ACHN (cell line): ENCODE data around the gene TMEM165.

ENCODE experiments used
- DNase-seq: peaks from one replicate; pipeline ENCODE4 v3.0.0-alpha.2; 2015
- in situ Hi-C: cut with HindIII; loops from 2 replicates; pipeline ENCODE4 v1.10.0; 2017; ENCODE audit warnings: low sequenced_read_pairs, low pct_ligation_motif_present, low pct_unique_long_range_greater_than_20kb

Gene TMEM165

GRCh38 chr4:55439023-55439422 lies 43.3 kb downstream of the TMEM165 start:
- in situ Hi-C loops, result no loop called here

GRCh38 chr4:55440786-55441185 lies 45.0 kb downstream of the TMEM165 start:
- in situ Hi-C loops, result no loop called here
- no peak for DNase-seq

More at GRCh38 chr4:55439023-55439422, 43.3 kb downstream of the TMEM165 start:
- DNase-seq, result no peak

GRCh38 chr4:55442541-55442940 lies 46.8 kb downstream of the TMEM165 start:
- in situ Hi-C loops, result no loop called here
- no peak for DNase-seq

GRCh38 chr4:55444827-55445226 lies 49.1 kb downstream of the TMEM165 start:
- peak; percentile 68 for DNase-seq
- in situ Hi-C loops, result no loop called here

- DNase-seq, result peak; percentile 84
These were observed 50.3 kb downstream of the TMEM165 start for GRCh38 chr4:55445921-55446577.

GRCh38 chr4:55446578-55446922 lies 50.8 kb downstream of the TMEM165 start:
- in situ Hi-C loops, result no loop called here
- no peak for DNase-seq

More at GRCh38 chr4:55445921-55446577, 50.3 kb downstream of the TMEM165 start:
- in situ Hi-C loops, result no loop called here

- in situ Hi-C loops, result no loop called here
- no peak for DNase-seq
These were observed 51.5 kb downstream of the TMEM165 start for GRCh38 chr4:55447108-55447708.

GRCh38 chr4:55447831-55448230 lies 52.1 kb downstream of the TMEM165 start:
- in situ Hi-C loops, result no loop called here
- peak; percentile 60 for DNase-seq

- peak; percentile 42 for DNase-seq
- in situ Hi-C loops, result no loop called here
These were observed 54.8 kb downstream of the TMEM165 start for GRCh38 chr4:55450566-55450965.

- in situ Hi-C loops, result no loop called here
These were observed 62.4 kb downstream of the TMEM165 start for GRCh38 chr4:55458164-55458563.

GRCh38 chr4:55458611-55459010 lies 62.9 kb downstream of the TMEM165 start:
- no peak for DNase-seq
- in situ Hi-C loops, result no loop called here

More at GRCh38 chr4:55458164-55458563, 62.4 kb downstream of the TMEM165 start:
- DNase-seq, result peak; percentile 57

- in situ Hi-C loops, result no loop called here
- no peak for DNase-seq
These were observed 70.2 kb downstream of the TMEM165 start for GRCh38 chr4:55466001-55466400.

GRCh38 chr4:55468724-55469123 lies 73.0 kb downstream of the TMEM165 start:
- in situ Hi-C loops, result no loop called here
- DNase-seq, result peak; percentile 30

- in situ Hi-C loops, result no loop called here
- no peak for DNase-seq
These were observed 74.2 kb downstream of the TMEM165 start for GRCh38 chr4:55469979-55470378.
